NOMO-1 (cell line): ENCODE data around the gene PCBP2.
A peak's percentile ranks its signal among the peaks of the same experiment; 100 is the strongest.

Experiments
- DNase-seq, 2 experiments: peaks; one replicate each; lab custom pipeline; 2025; ENCODE audit not compliant: unreplicated experiment in 2 of 2; lab: John Stamatoyannopoulos, UW

The PCBP2 gene

GRCh38 chr12:53506450-53506785 lies 54.5 kb downstream of the PCBP2 start:
- DNase-seq, result no peak

GRCh38 chr12:53506881-53507602 lies 55.1 kb downstream of the PCBP2 start, which contains the start of gene NPFF:
Gene NPFF (minus strand): TSS chr12:53507484. CDS start chr12:53507474, 10 bp downstream.
- no peak for DNase-seq

- no peak for DNase-seq
These were observed 55.6 kb downstream of the PCBP2 start for GRCh38 chr12:53507603-53507885.

- DNase-seq, result peak; percentile 74
These were observed 56.8 kb downstream of the PCBP2 start for GRCh38 chr12:53508534-53509170.

- no peak for DNase-seq
These were observed 58.4 kb downstream of the PCBP2 start for GRCh38 chr12:53510181-53510812.

GRCh38 chr12:53513712-53514410 lies 62.0 kb downstream of the PCBP2 start:
- DNase-seq, result no peak

- no peak for DNase-seq
These were observed 62.9 kb downstream of the PCBP2 start for GRCh38 chr12:53514628-53515290.

GRCh38 chr12:53515291-53515680 lies 63.4 kb downstream of the PCBP2 start:
- DNase-seq, result no peak

- no peak for DNase-seq
These were observed 65.0 kb downstream of the PCBP2 start for GRCh38 chr12:53516758-53517455.

- DNase-seq, result no peak
These were observed 66.5 kb downstream of the PCBP2 start for GRCh38 chr12:53518381-53518780.

GRCh38 chr12:53523131-53523530 lies 71.2 kb downstream of the PCBP2 start:
- no peak for DNase-seq

- no peak for DNase-seq
These were observed 72.6 kb downstream of the PCBP2 start for GRCh38 chr12:53524476-53524875.

GRCh38 chr12:53530061-53530460 lies 78.2 kb downstream of the PCBP2 start:
- DNase-seq, result no peak
